ENCODE measurements around the gene KRAS. TPM values are rescaled to one million over a fixed set of nuclear protein-coding genes. Genes with fewer than 3 reads are reported as not detected.

KRAS gene
- total RNA-seq, 3 donors from 2014 or later: 10.6 to 15.7 (median 14.3) TPM

GRCh38 chr12:25190793-25191192 is 59.9 kb downstream of the KRAS start:
- intact Hi-C loops (cut with DNase I; ENCODE audit: low total_unique reads): no loop called here
- H3K27ac ChIP-seq: no peak overlapping the region
- H3K27me3 ChIP-seq: no peaks in the 10 kb centered on the region
- H3K4me1 ChIP-seq: peaks cover 0 to 4% of the 10 kb centered on the region in 2 donors
- TF ChIP-seq POLR2A (IDR thresholded peaks at IDR 0.05) (no peak), POLR2AphosphoS5 (IDR thresholded peaks at IDR 0.05) (no peak), CTCF (IDR thresholded peaks at IDR 0.05) (no peak)
- no peaks in the 10 kb centered on the region for H3K9me3 ChIP-seq
- H3K4me3 ChIP-seq: no peak overlapping the region
- no peaks in the 10 kb centered on the region for H3K36me3 ChIP-seq
- DNase-seq (ENCODE audit: low spot score in 2 of 2): no peak

DNA sequence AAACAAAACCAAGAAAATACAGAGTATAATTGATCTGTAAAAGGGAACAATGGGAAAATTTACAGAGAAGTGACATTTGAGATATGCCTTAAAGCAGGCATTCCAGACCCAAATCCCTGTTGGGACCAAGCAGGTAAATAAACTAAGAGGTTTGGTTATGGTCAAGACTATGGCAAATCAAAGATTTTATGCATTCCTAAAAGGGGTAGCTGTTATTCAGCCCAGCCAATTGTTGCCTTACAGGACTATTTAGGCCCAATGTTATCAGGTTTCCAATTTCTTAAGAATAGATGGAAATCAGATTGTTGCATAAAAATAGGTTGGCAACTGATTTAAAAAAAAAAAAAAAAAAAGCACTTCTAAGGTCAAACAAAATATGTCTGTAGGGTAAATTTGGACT is 61.1 kb downstream of the KRAS start:
- no peak overlapping the region for H3K4me3 ChIP-seq
- no peak overlapping the region for H3K27ac ChIP-seq
- H3K9me3 ChIP-seq: no peaks in the 10 kb centered on the region
- no peak for DNase-seq (ENCODE audit: low spot score in 2 of 2)
- no peaks in the 10 kb centered on the region for H3K27me3 ChIP-seq
- H3K36me3 ChIP-seq: no peaks in the 10 kb centered on the region
- TF ChIP-seq CTCF (IDR thresholded peaks at IDR 0.05) (no peak), POLR2AphosphoS5 (IDR thresholded peaks at IDR 0.05) (no peak), POLR2A (IDR thresholded peaks at IDR 0.05) (no peak)
- intact Hi-C loops (cut with DNase I; ENCODE audit: low total_unique reads): no loop called here
- H3K4me1 ChIP-seq: peaks cover 0 to 4% of the 10 kb centered on the region in 2 donors

- Histone ChIP-seq H3K36me3 (no peaks in the 10 kb centered on the region), H3K4me3 (no peak overlapping the region), H3K27me3 (no peaks in the 10 kb centered on the region), H3K4me1 (no peaks in the 10 kb centered on the region), H3K9me3 (no peaks in the 10 kb centered on the region), H3K27ac (no peak overlapping the region)
- TF ChIP-seq POLR2AphosphoS5 (IDR thresholded peaks at IDR 0.05): no peak
- no peak for TF ChIP-seq CTCF (IDR thresholded peaks at IDR 0.05)
- no peak for TF ChIP-seq POLR2A (IDR thresholded peaks at IDR 0.05)
- no peak for DNase-seq (ENCODE audit: low spot score in 2 of 2)
- intact Hi-C loops (cut with DNase I; ENCODE audit: low total_unique reads): no loop called here
These were observed 62.9 kb downstream of the KRAS start for GRCh38 chr12:25187781-25188180.

- TF ChIP-seq POLR2A (IDR thresholded peaks at IDR 0.05): no peak
- TF ChIP-seq POLR2AphosphoS5 (IDR thresholded peaks at IDR 0.05): no peak
- TF ChIP-seq CTCF (IDR thresholded peaks at IDR 0.05): no peak
- peak overlapping the region in 2 of 3 donors; percentile 19 to 49 for H3K4me3 ChIP-seq
- no peaks in the 10 kb centered on the region for H3K4me1 ChIP-seq
- intact Hi-C loops (cut with DNase I; ENCODE audit: low total_unique reads): no loop called here
- H3K9me3 ChIP-seq: no peaks in the 10 kb centered on the region
- H3K36me3 ChIP-seq: no peaks in the 10 kb centered on the region
- H3K27ac ChIP-seq: no peak overlapping the region
- DNase-seq (ENCODE audit: low spot score in 2 of 2): no peak
- no peaks in the 10 kb centered on the region for H3K27me3 ChIP-seq
These were observed 63.8 kb downstream of the KRAS start for GRCh38 chr12:25186788-25187402.

- TF ChIP-seq POLR2AphosphoS5 (IDR thresholded peaks at IDR 0.05) (no peak), CTCF (IDR thresholded peaks at IDR 0.05) (no peak)
- Histone ChIP-seq H3K9me3 (no peaks in the 10 kb centered on the region), H3K4me1 (no peaks in the 10 kb centered on the region), H3K4me3 (no peak overlapping the region), H3K36me3 (no peaks in the 10 kb centered on the region), H3K27ac (no peak overlapping the region), H3K27me3 (no peaks in the 10 kb centered on the region)
- intact Hi-C loops (cut with DNase I; ENCODE audit: low total_unique reads): no loop called here
- no peak for DNase-seq (ENCODE audit: low spot score in 2 of 2)
These were observed 64.5 kb downstream of the KRAS start for GRCh38 chr12:25186038-25186787.

Data from breast epithelium (tissue), 4 donors.